HL-60/S4 treated with retinoic acid at 250 ng/mL for 4 days and 3 days (cell line): ENCODE measurements around the gene WBP1L.

Source experiments
- in situ Hi-C: fragments of 300-500 bp; cut with MboI; formaldehyde crosslinking; loops from 2 replicates; pipeline ENCODE4 v1.7.0; 2022; ENCODE audit warnings: low sequenced_read_pairs

WBP1L gene

GRCh38 chr10:102777711-102778453, 34.1 kb downstream of the WBP1L start:
- in situ Hi-C loops, result no loop called here

GRCh38 chr10:102778781-102779180, 35.0 kb downstream of the WBP1L start:
- in situ Hi-C loops, result no loop called here

GRCh38 chr10:102779680-102780526, 36.2 kb downstream of the WBP1L start:
- in situ Hi-C loops, result no loop called here

- in situ Hi-C loops, result no loop called here
Measured at GRCh38 chr10:102780527-102780808, 36.7 kb downstream of the WBP1L start.

- in situ Hi-C loops, result no loop called here
Measured at GRCh38 chr10:102781090-102781920, 37.6 kb downstream of the WBP1L start.

GRCh38 chr10:102781921-102782557, 38.3 kb downstream of the WBP1L start:
- in situ Hi-C loops, result no loop called here

- in situ Hi-C loops, result no loop called here
Measured at GRCh38 chr10:102782673-102783551, 39.2 kb downstream of the WBP1L start.

GRCh38 chr10:102783568-102783967, 39.8 kb downstream of the WBP1L start:
- in situ Hi-C loops, result no loop called here

GRCh38 chr10:102785818-102786217, 42.1 kb downstream of the WBP1L start:
- in situ Hi-C loops, result no loop called here

GRCh38 chr10:102791754-102792395, 48.1 kb downstream of the WBP1L start:
- in situ Hi-C loops, result no loop called here

- in situ Hi-C loops, result no loop called here
Measured at GRCh38 chr10:102795453-102796406, 52.0 kb downstream of the WBP1L start.

- in situ Hi-C loops, result no loop called here
Measured at GRCh38 chr10:102796407-102797176, 52.8 kb downstream of the WBP1L start.

- in situ Hi-C loops, result no loop called here
Measured at GRCh38 chr10:102799691-102800471, 56.1 kb downstream of the WBP1L start.

- in situ Hi-C loops, result no loop called here
Measured at GRCh38 chr10:102800611-102801335, 57.0 kb downstream of the WBP1L start.

- in situ Hi-C loops, result no loop called here
Measured at GRCh38 chr10:102801496-102801895, 57.7 kb downstream of the WBP1L start.

GRCh38 chr10:102801978-102802377, 58.2 kb downstream of the WBP1L start:
- in situ Hi-C loops, result no loop called here
